ENCODE results near the gene TRPM3.

The TRPM3 gene

GRCh38 chr9:70883963-70884793 lies 237.2 kb downstream of the TRPM3 start:
- Histone ChIP-seq H3K4me2 (ENCODE audit: low read length) (no peak overlapping the region), H3K36me3 (ENCODE audit: control insufficient read depth, insufficient read depth, low read length) (no peaks in the 10 kb centered on the region), H3K9ac (no peak overlapping the region), H3K79me2 (no peaks in the 10 kb centered on the region), H2AFZ (no peak overlapping the region), H3K4me3 (ENCODE audit: low read depth, low read length) (no peak overlapping the region), H3K27me3 (ENCODE audit: control insufficient read depth, insufficient read depth, low read length) (no peaks in the 10 kb centered on the region), H3K4me1 (no peaks in the 10 kb centered on the region), H3K27ac (no peak overlapping the region), H3K9me3 (ENCODE audit: control insufficient read depth, low read length) (no peaks in the 10 kb centered on the region)
- no peak for TF ChIP-seq CTCF (IDR thresholded peaks at IDR 0.05)

- H3K27me3 ChIP-seq (ENCODE audit: control insufficient read depth, insufficient read depth, low read length): no peaks in the 10 kb centered on the region
- no peak overlapping the region for H3K9ac ChIP-seq
- no peak overlapping the region for H3K4me3 ChIP-seq (ENCODE audit: low read depth, low read length)
- H3K9me3 ChIP-seq (ENCODE audit: control insufficient read depth, low read length): no peaks in the 10 kb centered on the region
- H2AFZ ChIP-seq: no peak overlapping the region
- H3K36me3 ChIP-seq (ENCODE audit: control insufficient read depth, insufficient read depth, low read length): no peaks in the 10 kb centered on the region
- H3K4me2 ChIP-seq (ENCODE audit: low read length): no peak overlapping the region
- no peak for TF ChIP-seq CTCF (IDR thresholded peaks at IDR 0.05)
- H3K79me2 ChIP-seq: no peaks in the 10 kb centered on the region
- no peaks in the 10 kb centered on the region for H3K4me1 ChIP-seq
- no peak overlapping the region for H3K27ac ChIP-seq
Observed at GRCh38 chr9:70883056-70883455, 238.4 kb downstream of the TRPM3 start.

- Histone ChIP-seq H3K4me1 (no peaks in the 10 kb centered on the region), H3K27me3 (ENCODE audit: control insufficient read depth, insufficient read depth, low read length) (no peaks in the 10 kb centered on the region), H3K9ac (no peak overlapping the region), H3K79me2 (no peaks in the 10 kb centered on the region), H2AFZ (no peak overlapping the region), H3K4me3 (ENCODE audit: low read depth, low read length) (no peak overlapping the region), H3K9me3 (ENCODE audit: control insufficient read depth, low read length) (no peaks in the 10 kb centered on the region), H3K36me3 (ENCODE audit: control insufficient read depth, insufficient read depth, low read length) (no peaks in the 10 kb centered on the region), H3K4me2 (ENCODE audit: low read length) (no peak overlapping the region), H3K27ac (no peak overlapping the region)
- no peak for TF ChIP-seq CTCF (IDR thresholded peaks at IDR 0.05)
Observed at GRCh38 chr9:70881333-70881732, 240.1 kb downstream of the TRPM3 start.

GRCh38 chr9:70880535-70880934 lies 240.9 kb downstream of the TRPM3 start:
- Histone ChIP-seq H3K9me3 (ENCODE audit: control insufficient read depth, low read length) (no peaks in the 10 kb centered on the region), H3K27me3 (ENCODE audit: control insufficient read depth, insufficient read depth, low read length) (no peaks in the 10 kb centered on the region), H3K79me2 (no peaks in the 10 kb centered on the region), H3K4me2 (ENCODE audit: low read length) (no peak overlapping the region), H3K27ac (no peak overlapping the region), H3K9ac (no peak overlapping the region), H3K4me1 (no peaks in the 10 kb centered on the region), H3K36me3 (ENCODE audit: control insufficient read depth, insufficient read depth, low read length) (no peaks in the 10 kb centered on the region), H2AFZ (no peak overlapping the region), H3K4me3 (ENCODE audit: low read depth, low read length) (no peak overlapping the region)
- TF ChIP-seq CTCF (IDR thresholded peaks at IDR 0.05): no peak

- TF ChIP-seq CTCF (IDR thresholded peaks at IDR 0.05): no peak
- Histone ChIP-seq H3K79me2 (no peaks in the 10 kb centered on the region), H3K4me2 (ENCODE audit: low read length) (no peak overlapping the region)
Observed at GRCh38 chr9:70878576-70878975, 242.8 kb downstream of the TRPM3 start.

More at GRCh38 chr9:70878576-70878975, 242.8 kb downstream of the TRPM3 start:
- Histone ChIP-seq H3K4me1 (no peaks in the 10 kb centered on the region), H3K27me3 (ENCODE audit: control insufficient read depth, insufficient read depth, low read length) (no peaks in the 10 kb centered on the region), H3K9me3 (ENCODE audit: control insufficient read depth, low read length) (no peaks in the 10 kb centered on the region), H2AFZ (no peak overlapping the region), H3K9ac (no peak overlapping the region), H3K27ac (no peak overlapping the region), H3K4me3 (ENCODE audit: low read depth, low read length) (no peak overlapping the region), H3K36me3 (ENCODE audit: control insufficient read depth, insufficient read depth, low read length) (no peaks in the 10 kb centered on the region)
